ENCODE results near the gene HAND2. TPM values are rescaled to one million over a fixed set of nuclear protein-coding genes. Genes with fewer than 3 reads are reported as not detected.

Gene HAND2
- total and polyA plus RNA-seq, 2 experiments from 2014 or later = 0.15 TPM; not detected in 1

GRCh38 chr4:173537613-173538147 is 7.7 kb upstream of the HAND2 start:
- H3K79me2 ChIP-seq (replicated peaks; ENCODE audit: insufficient read depth) = no peaks in the 10 kb centered on the region
- H2AFZ ChIP-seq = peak overlapping the region; percentile 72
- peaks cover 19% of the 10 kb centered on the region for H3F3A ChIP-seq (replicated peaks; ENCODE audit: low read depth)
- H3K4me1 ChIP-seq (ENCODE audit: insufficient read depth) = peaks cover 17% of the 10 kb centered on the region
- H3K36me3 ChIP-seq (ENCODE audit: insufficient read depth) = no peaks in the 10 kb centered on the region
- peak overlapping the region; percentile 54 for H3K4me3 ChIP-seq
- H3K9me2 ChIP-seq (ENCODE audit: insufficient read depth) = no peaks in the 10 kb centered on the region
- Mint-ChIP-seq H3K4me3 (peak overlapping the region; percentile 65), H3K27ac (no peak overlapping the region), H3K36me3 (ENCODE audit: low read depth) (no peaks in the 10 kb centered on the region; the same call in 2 of the 3 replicates), H3K9me3 (no peaks in the 10 kb centered on the region; the same call in 2 of the 3 replicates), H3K27me3 (ENCODE audit: insufficient read depth, low read depth, poor library complexity) (peaks cover 90% of the 10 kb centered on the region), H3K4me1 (peaks cover 28% of the 10 kb centered on the region)
- peaks cover 43% of the 10 kb centered on the region for H4K20me1 ChIP-seq (replicated peaks; ENCODE audit: insufficient read depth)
- peak overlapping the region; percentile 81 for H3K4me2 ChIP-seq
- no peak for TF ChIP-seq ZNF114 (CRISPR knock-in tag; IDR thresholded peaks at IDR 0.05)
- TF ChIP-seq EZH2 (IDR thresholded peaks at IDR 0.05; ENCODE audit: low read depth, unreplicated experiment) = peak; percentile 80
- no peak overlapping the region for H3K27ac ChIP-seq (ENCODE audit: low read depth)
- ATAC-seq (peak; percentile 56), DNase-seq (ENCODE audit: low spot score) (peak; percentile 54)
- peaks cover 100% of the 10 kb centered on the region for H3K27me3 ChIP-seq (ENCODE audit: insufficient read depth)

GRCh38 chr4:173536808-173537429 is 6.9 kb upstream of the HAND2 start:
- peaks cover 100% of the 10 kb centered on the region for H3K27me3 ChIP-seq (ENCODE audit: insufficient read depth)
- TF ChIP-seq STAT1 (IDR thresholded peaks at IDR 0.05; ENCODE audit: unreplicated experiment) (no peak), JUNB (IDR thresholded peaks at IDR 0.05; ENCODE audit: unreplicated experiment) (no peak), EZH2phosphoT487 (IDR thresholded peaks at IDR 0.05; ENCODE audit: unreplicated experiment) (peak; percentile 7), EZH2 (IDR thresholded peaks at IDR 0.05; ENCODE audit: low read depth, unreplicated experiment) (peak; percentile 48), REST (IDR thresholded peaks at IDR 0.05; ENCODE audit: unreplicated experiment) (no peak), ETS1 (IDR thresholded peaks at IDR 0.05) (no peak), ZNF462 (CRISPR knock-in tag; IDR thresholded peaks at IDR 0.05) (no peak), CREB1 (CRISPR knock-in tag; IDR thresholded peaks at IDR 0.05; ENCODE audit: low read depth) (no peak)

More at GRCh38 chr4:173536808-173537429, 6.9 kb upstream of the HAND2 start:
- H3K4me2 ChIP-seq = no peak overlapping the region
- H3K9me2 ChIP-seq (ENCODE audit: insufficient read depth) = no peaks in the 10 kb centered on the region
- H3K4me1 ChIP-seq (ENCODE audit: insufficient read depth) = peaks cover 20% of the 10 kb centered on the region
- H3F3A ChIP-seq (replicated peaks; ENCODE audit: low read depth) = peaks cover 25% of the 10 kb centered on the region
- ATAC-seq = peak; percentile 80
- Mint-ChIP-seq H3K36me3 (ENCODE audit: low read depth) (no peaks in the 10 kb centered on the region; the same call in 2 of the 3 replicates), H3K4me1 (peaks cover 33% of the 10 kb centered on the region), H3K27me3 (ENCODE audit: insufficient read depth, low read depth, poor library complexity) (peaks cover 93% of the 10 kb centered on the region), H3K27ac (no peak overlapping the region), H3K4me3 (no peak overlapping the region), H3K9me3 (no peaks in the 10 kb centered on the region; the same call in 2 of the 3 replicates)
- H2AFZ ChIP-seq = no peak overlapping the region
- no peaks in the 10 kb centered on the region for H3K36me3 ChIP-seq (ENCODE audit: insufficient read depth)
- no peak overlapping the region for H3K4me3 ChIP-seq
- H4K20me1 ChIP-seq (replicated peaks; ENCODE audit: insufficient read depth) = peaks cover 51% of the 10 kb centered on the region
- H3K27ac ChIP-seq (ENCODE audit: low read depth) = no peak overlapping the region
- H3K79me2 ChIP-seq (replicated peaks; ENCODE audit: insufficient read depth) = no peaks in the 10 kb centered on the region
- DNase-seq (ENCODE audit: low spot score) = peak; percentile 95

Data from GM23338 (cell line).